Measurements from ENCODE around the gene PFKFB3.

Gene PFKFB3

GRCh38 chr10:6275022-6275997 is 72.6 kb downstream of the PFKFB3 start:
- peak overlapping the region; percentile 31 for H3K4me3 ChIP-seq (replicated peaks; ENCODE audit: insufficient read depth, low read length)
- TF ChIP-seq SPI1 (IDR thresholded peaks at IDR 0.05; ENCODE audit: borderline replicate concordance, low read depth) (no peak), REST (IDR thresholded peaks at IDR 0.05; ENCODE audit: insufficient replicate concordance, low read depth) (no peak), GABPA (IDR thresholded peaks at IDR 0.05; ENCODE audit: low read depth) (peak; percentile 30; the same call in 1 of the 2 replicates), POLR2AphosphoS5 (IDR thresholded peaks at IDR 0.05; ENCODE audit: low read depth) (no peak), CTCF (IDR thresholded peaks at IDR 0.05; ENCODE audit: insufficient read depth, low read length) (no peak)
- peak overlapping the region; percentile 61 for H3K27ac ChIP-seq (replicated peaks)
- H3K27me3 ChIP-seq (ENCODE audit: insufficient read depth, poor library complexity, severe bottlenecking) = no peaks in the 10 kb centered on the region
- peak; percentile 79 to 83 for DNase-seq (ENCODE audit: low read depth in 1 of 2, low spot score in 1 of 2)

- H3K27me3 ChIP-seq (ENCODE audit: insufficient read depth, poor library complexity, severe bottlenecking) = no peaks in the 10 kb centered on the region
- TF ChIP-seq POLR2AphosphoS5 (IDR thresholded peaks at IDR 0.05; ENCODE audit: low read depth) (no peak), GABPA (IDR thresholded peaks at IDR 0.05; ENCODE audit: low read depth) (no peak), SPI1 (IDR thresholded peaks at IDR 0.05; ENCODE audit: borderline replicate concordance, low read depth) (no peak), REST (IDR thresholded peaks at IDR 0.05; ENCODE audit: insufficient replicate concordance, low read depth) (no peak), CTCF (IDR thresholded peaks at IDR 0.05; ENCODE audit: insufficient read depth, low read length) (no peak)
- DNase-seq (ENCODE audit: low read depth in 1 of 2, low spot score in 1 of 2) = no peak
- H3K27ac ChIP-seq (replicated peaks) = no peak overlapping the region
- no peak overlapping the region for H3K4me3 ChIP-seq (replicated peaks; ENCODE audit: insufficient read depth, low read length)
These were observed 73.6 kb downstream of the PFKFB3 start for GRCh38 chr10:6276356-6276755.

GRCh38 chr10:6278519-6279120 is 75.9 kb downstream of the PFKFB3 start:
- Histone ChIP-seq H3K27me3 (ENCODE audit: insufficient read depth, poor library complexity, severe bottlenecking) (no peaks in the 10 kb centered on the region), H3K4me3 (replicated peaks; ENCODE audit: insufficient read depth, low read length) (no peak overlapping the region), H3K27ac (replicated peaks) (no peak overlapping the region)
- no peak for DNase-seq (ENCODE audit: low read depth in 1 of 2, low spot score in 1 of 2)
- TF ChIP-seq GABPA (IDR thresholded peaks at IDR 0.05; ENCODE audit: low read depth) (no peak), SPI1 (IDR thresholded peaks at IDR 0.05; ENCODE audit: borderline replicate concordance, low read depth) (no peak), REST (IDR thresholded peaks at IDR 0.05; ENCODE audit: insufficient replicate concordance, low read depth) (no peak), CTCF (IDR thresholded peaks at IDR 0.05; ENCODE audit: insufficient read depth, low read length) (no peak), POLR2AphosphoS5 (IDR thresholded peaks at IDR 0.05; ENCODE audit: low read depth) (no peak)

Measured in HL-60 (cell line).